Calu3 (cell line): ENCODE data around the gene RASGRP4. TPM values are rescaled to one million over a fixed set of nuclear protein-coding genes. Genes with fewer than 3 reads are reported as not detected.
A peak's percentile ranks its signal among the peaks of the same experiment; 100 is the strongest.

Source experiments
- BruUV-seq: library from RNA; stranded (reverse); fragments of 400-500 nt; replicated peaks from 2 replicates; lab custom pipeline; 2021; lab: Mats Ljungman, UMichigan
- CTCF ChIA-PET: fragments of 300-600 bp; sonication (Branson Sonifier 250); formaldehyde crosslinking; loops from one replicate; lab custom pipeline; 2022; ENCODE audit warnings: antibody characterized with exemption; lab: Charles Lee
- DNase-seq: peaks from one replicate; pipeline ENCODE4 v3.0.0; 2022
- H3K27ac Mint-ChIP-seq: one replicate; pipeline ENCODE4 v1.8.0; 2022; ENCODE audit warnings: mixed read lengths; ENCODE audit not compliant: unreplicated experiment
- H3K27me3 Mint-ChIP-seq: one replicate; pipeline ENCODE4 v1.8.0; 2022; ENCODE audit warnings: mixed read lengths; ENCODE audit not compliant: unreplicated experiment
- H3K36me3 Mint-ChIP-seq: one replicate; pipeline ENCODE4 v1.8.0; 2022; ENCODE audit warnings: mild to moderate bottlenecking, moderate library complexity, mixed read lengths; ENCODE audit not compliant: insufficient read depth, unreplicated experiment
- H3K4me1 Mint-ChIP-seq: one replicate; pipeline ENCODE4 v1.8.0; 2022; ENCODE audit warnings: mild to moderate bottlenecking, low read depth, mixed read lengths; ENCODE audit not compliant: unreplicated experiment
- H3K4me3 Mint-ChIP-seq: one replicate; pipeline ENCODE4 v1.8.0; 2022; ENCODE audit warnings: mild to moderate bottlenecking, low read depth, moderate library complexity, mixed read lengths; ENCODE audit not compliant: unreplicated experiment
- H3K9me3 Mint-ChIP-seq: one replicate; pipeline ENCODE4 v1.8.0; 2022; ENCODE audit warnings: low read depth, mixed read lengths; ENCODE audit not compliant: unreplicated experiment
- CTCF ChIP-seq: fragments of 200-600 bp; IDR thresholded peaks from one replicate; pipeline ENCODE4 v1.8.0; 2022; ENCODE audit warnings: antibody characterized with exemption; ENCODE audit not compliant: unreplicated experiment
- intact Hi-C: fragments of 100-400 bp; cut with micrococcal nuclease; formaldehyde crosslinking; loops from one replicate; pipeline ENCODE4 v1.10.0; 2022; ENCODE audit not compliant: unreplicated experiment
- total RNA-seq: library from RNA; stranded (reverse); gene quantifications from 2 replicates; pipeline ENCODE4 v1.2.3, GENCODE V29; 2022

The RASGRP4 gene
- total RNA-seq, 1 experiment from 2014 or later, result not detected

GRCh38 chr19:38388349-38389100 lies 37.5 kb downstream of the RASGRP4 start, which contains the start of gene SPRED3:
Gene SPRED3, plus strand, starts transcription at chr19:38388697. Its CDS starts 1,606 bp downstream, at chr19:38390303.
- Mint-ChIP-seq H3K27me3 (peaks cover 16% of the 10 kb centered on the region), H3K27ac (peak within 1 kb of the TSS; percentile 75), H3K4me1 (peaks cover 25% of the 10 kb centered on the region), H3K36me3 (peaks cover 51% of the 10 kb centered on the region), H3K4me3 (peak within 1 kb of the TSS; percentile 75), H3K9me3 (no peaks in the 10 kb centered on the region)
- BruUV-seq, result no TSS peak
- CTCF ChIA-PET, result interaction anchor here (0.7 to 2.1 kb wide), 6 partner anchors 10 to 542 kb away, joined by 3 to 23 read pairs (median 5); partner anchors contain the start of genes FAM98C, MRPS12, PSMD8 and SARS2
- no peak for TF ChIP-seq CTCF
- intact Hi-C loops, result no loop called here
- no peak for DNase-seq

- no peaks in the 10 kb centered on the region for H3K9me3 Mint-ChIP-seq
- H3K36me3 Mint-ChIP-seq, result peaks cover 58% of the 10 kb centered on the region
- TF ChIP-seq CTCF, result no peak
- intact Hi-C loops, result no loop called here
- BruUV-seq, result no TSS peak
- DNase-seq, result peak; percentile 92
- CTCF ChIA-PET, result interaction anchor here (0.6 to 2.1 kb wide), 9 partner anchors 9 to 543 kb away, joined by 3 to 23 read pairs (median 5); partner anchors contain the start of genes CATSPERG, FAM98C, MRPS12 and PSMD8
- peak within 1 kb of the TSS; percentile 75 for H3K27ac Mint-ChIP-seq
- peaks cover 19% of the 10 kb centered on the region for H3K4me1 Mint-ChIP-seq
- peaks cover 16% of the 10 kb centered on the region for H3K27me3 Mint-ChIP-seq
- H3K4me3 Mint-ChIP-seq, result peak within 1 kb of the TSS; percentile 75
These were observed 38.3 kb downstream of the RASGRP4 start, which contains the start of gene GGN for GRCh38 chr19:38387550-38388348. Gene GGN, minus strand, starts transcription at chr19:38388034. Its CDS starts 773 bp downstream, at chr19:38387261.

- no peak for TF ChIP-seq CTCF
- no TSS peak for BruUV-seq
- intact Hi-C loops, result no loop called here
- Mint-ChIP-seq H3K36me3 (peaks cover 65% of the 10 kb centered on the region), H3K4me1 (peaks cover 15% of the 10 kb centered on the region), H3K27ac (peak overlapping the region; percentile 75), H3K4me3 (peak overlapping the region; percentile 75), H3K27me3 (peaks cover 16% of the 10 kb centered on the region), H3K9me3 (no peaks in the 10 kb centered on the region)
- DNase-seq, result no peak
- CTCF ChIA-PET, result interaction anchor here (0.6 to 2.1 kb wide), 6 partner anchors 11 to 573 kb away, joined by 4 to 23 read pairs (median 5); partner anchors contain the start of genes CATSPERG, FAM98C and PSMD8
These were observed 39.0 kb downstream of the RASGRP4 start for GRCh38 chr19:38386971-38387549.

- intact Hi-C loops, result no loop called here
- no peak for TF ChIP-seq CTCF
- no peak overlapping the region for H3K27ac Mint-ChIP-seq
- peaks cover 72% of the 10 kb centered on the region for H3K36me3 Mint-ChIP-seq
- H3K4me1 Mint-ChIP-seq, result peaks cover 15% of the 10 kb centered on the region
- no peak overlapping the region for H3K4me3 Mint-ChIP-seq
- CTCF ChIA-PET, result no interaction called here
- peaks cover 16% of the 10 kb centered on the region for H3K27me3 Mint-ChIP-seq
- no peak for DNase-seq
- no peaks in the 10 kb centered on the region for H3K9me3 Mint-ChIP-seq
- no TSS peak for BruUV-seq
These were observed 39.6 kb downstream of the RASGRP4 start for GRCh38 chr19:38386300-38386970.
